ENCODE results near the gene CDK2. TPM values are rescaled to one million over a fixed set of nuclear protein-coding genes. Genes with fewer than 3 reads are reported as not detected.

CDK2 gene
- total and polyA plus RNA-seq, 9 of the 15 experiments (the other 6 are each of a cell fraction or from before 2014, with no cell fraction given): 17.4 to 213 (median 109) TPM

DNA sequence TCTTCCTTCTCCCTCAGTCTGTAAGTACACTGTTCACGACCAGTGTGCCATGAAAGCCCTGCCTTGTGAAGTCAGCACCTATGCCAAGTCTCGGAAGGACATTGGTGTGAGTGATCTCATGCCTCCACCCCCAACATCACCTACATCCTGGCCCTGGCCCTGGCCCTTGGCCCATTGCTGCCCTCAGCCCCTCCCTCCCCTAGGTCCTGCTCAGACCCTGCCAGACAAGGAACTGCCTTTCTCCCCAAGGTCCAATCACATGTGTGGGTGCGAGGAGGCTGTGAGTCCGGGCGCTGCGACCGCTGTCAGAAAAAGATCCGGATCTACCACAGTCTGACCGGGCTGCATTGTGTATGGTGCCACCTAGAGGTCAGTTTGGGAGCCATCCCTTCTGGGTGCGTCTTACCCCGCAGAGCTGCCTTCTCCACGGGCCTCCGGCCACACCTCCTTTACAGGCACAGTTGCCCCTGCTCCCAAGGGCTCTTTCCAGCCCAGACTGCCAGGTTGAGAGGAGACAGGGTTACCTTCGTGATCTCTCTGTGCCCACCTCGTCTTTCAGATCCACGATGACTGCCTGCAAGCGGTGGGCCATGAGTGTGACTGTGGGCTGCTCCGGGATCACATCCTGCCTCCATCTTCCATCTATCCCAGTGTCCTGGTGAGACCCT, 26.4 kb upstream of the CDK2 start (continued):
- TF ChIP-seq, protein P1, sequence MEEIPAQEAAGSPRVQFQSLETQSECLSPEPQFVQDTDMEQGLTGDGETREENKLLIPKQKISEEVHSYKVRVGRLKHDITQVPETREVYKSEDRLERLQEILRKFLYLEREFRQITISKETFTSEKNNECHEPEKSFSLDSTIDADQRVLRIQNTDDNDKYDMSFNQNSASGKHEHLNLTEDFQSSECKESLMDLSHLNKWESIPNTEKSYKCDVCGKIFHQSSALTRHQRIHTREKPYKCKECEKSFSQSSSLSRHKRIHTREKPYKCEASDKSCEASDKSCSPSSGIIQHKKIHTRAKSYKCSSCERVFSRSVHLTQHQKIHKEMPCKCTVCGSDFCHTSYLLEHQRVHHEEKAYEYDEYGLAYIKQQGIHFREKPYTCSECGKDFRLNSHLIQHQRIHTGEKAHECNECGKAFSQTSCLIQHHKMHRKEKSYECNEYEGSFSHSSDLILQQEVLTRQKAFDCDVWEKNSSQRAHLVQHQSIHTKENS (CRISPR knock-in tag; IDR thresholded peaks at IDR 0.05): no peak
- TF ChIP-seq BACH1 (tag; IDR thresholded peaks at IDR 0.05): no peak
- TF ChIP-seq IRF9 (tag; IDR thresholded peaks at IDR 0.05): no peak
- no peak for TF ChIP-seq SAFB2 (IDR thresholded peaks at IDR 0.05; ENCODE audit: borderline replicate concordance, low read depth, low read length, severe bottlenecking)
- TF ChIP-seq ZNF584 (CRISPR knock-in tag; IDR thresholded peaks at IDR 0.05; ENCODE audit: low read depth): no peak
- TF ChIP-seq MEF2A (IDR thresholded peaks at IDR 0.05; ENCODE audit: control insufficient read depth, low read depth, low read length): no peak
- 0 out of 2 replicates have a peak, but pooled peaks have one; percentile 24 for TF ChIP-seq CREB3L1 (IDR thresholded peaks at IDR 0.05; ENCODE audit: borderline replicate concordance, low read depth)
- no peak for TF ChIP-seq CBFB (CRISPR knock-in tag; IDR thresholded peaks at IDR 0.05)
- TF ChIP-seq PML (IDR thresholded peaks at IDR 0.05; ENCODE audit: low read length): no peak
- no peak for TF ChIP-seq SLC30A9 (CRISPR knock-in tag; IDR thresholded peaks at IDR 0.05)
- TF ChIP-seq FOXM1 (IDR thresholded peaks at IDR 0.05; ENCODE audit: low read depth): no peak
- TF ChIP-seq FOXM1 (CRISPR knock-in tag; IDR thresholded peaks at IDR 0.05; ENCODE audit: low read depth): no peak
- peak in 1 of 2 experiments; percentile 34; a peak in 1 of 4 replicates for TF ChIP-seq MNT (conservative IDR thresholded peaks at IDR 0.05)
- no peak for TF ChIP-seq LARP7 (IDR thresholded peaks at IDR 0.05)
- TF ChIP-seq E2F6 (IDR thresholded peaks at IDR 0.05; ENCODE audit: borderline replicate concordance in 1 of 2, extremely low read depth in 1 of 2, insufficient read depth in 1 of 2, insufficient read length in 1 of 2, low read depth in 1 of 2, low read length in 1 of 2, poor library complexity in 1 of 2, severe bottlenecking in 1 of 2): no peak
- no peak for TF ChIP-seq KLF16 (IDR thresholded peaks at IDR 0.05)
- no peak for TF ChIP-seq MAFF (IDR thresholded peaks at IDR 0.05; ENCODE audit: low read length)
- TF ChIP-seq, protein P2, sequence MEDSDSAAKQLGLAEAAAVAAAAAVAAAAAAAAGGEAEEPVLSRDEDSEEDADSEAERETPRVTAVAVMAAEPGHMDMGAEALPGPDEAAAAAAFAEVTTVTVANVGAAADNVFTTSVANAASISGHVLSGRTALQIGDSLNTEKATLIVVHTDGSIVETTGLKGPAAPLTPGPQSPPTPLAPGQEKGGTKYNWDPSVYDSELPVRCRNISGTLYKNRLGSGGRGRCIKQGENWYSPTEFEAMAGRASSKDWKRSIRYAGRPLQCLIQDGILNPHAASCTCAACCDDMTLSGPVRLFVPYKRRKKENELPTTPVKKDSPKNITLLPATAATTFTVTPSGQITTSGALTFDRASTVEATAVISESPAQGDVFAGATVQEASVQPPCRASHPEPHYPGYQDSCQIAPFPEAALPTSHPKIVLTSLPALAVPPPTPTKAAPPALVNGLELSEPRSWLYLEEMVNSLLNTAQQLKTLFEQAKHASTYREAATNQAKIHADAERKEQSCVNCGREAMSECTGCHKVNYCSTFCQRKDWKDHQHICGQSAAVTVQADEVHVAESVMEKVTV (CRISPR knock-in tag; IDR thresholded peaks at IDR 0.05): peak; percentile 46; the same call in 1 of the 2 replicates
- no peak for TF ChIP-seq ZBTB1 (CRISPR knock-in tag; IDR thresholded peaks at IDR 0.05; ENCODE audit: borderline replicate concordance, low read depth)
